Stimulated activated CD8-positive, alpha-beta memory T cell treated with anti-CD3 and anti-CD28 coated beads, Interleukin-12 subunit alpha, Interleukin-12 subunit beta, amount 100 ng/mL, for 4 hours (primary cell): ENCODE results near the gene HAGH.
A peak's percentile ranks its signal among the peaks of the same experiment; 100 is the strongest.
"Not testable (repeated sequence)": the region's sequence is repeated elsewhere in the genome, so short reads cannot be mapped to it uniquely, and the experiment has no call there.

Experiments used
- DNase-seq: peaks from one replicate; pipeline ENCODE4 v3.0.0-alpha.2; 2020; ENCODE audit warnings: low read depth

The HAGH gene

GRCh38 chr16:1826691-1827573, at the start of gene HAGH, which contains the start of gene FAHD1:
HAGH (minus strand) TSS chr16:1826825; CDS start chr16:1826787, 38 bp downstream.
FAHD1 (plus strand) TSS chr16:1827206; CDS start chr16:1827239, 33 bp downstream.
- peak; percentile 85 for DNase-seq

- DNase-seq = not testable (repeated sequence)
Observed at GRCh38 chr16:1876066-1876465, 49.4 kb upstream of the HAGH start.

DNA sequence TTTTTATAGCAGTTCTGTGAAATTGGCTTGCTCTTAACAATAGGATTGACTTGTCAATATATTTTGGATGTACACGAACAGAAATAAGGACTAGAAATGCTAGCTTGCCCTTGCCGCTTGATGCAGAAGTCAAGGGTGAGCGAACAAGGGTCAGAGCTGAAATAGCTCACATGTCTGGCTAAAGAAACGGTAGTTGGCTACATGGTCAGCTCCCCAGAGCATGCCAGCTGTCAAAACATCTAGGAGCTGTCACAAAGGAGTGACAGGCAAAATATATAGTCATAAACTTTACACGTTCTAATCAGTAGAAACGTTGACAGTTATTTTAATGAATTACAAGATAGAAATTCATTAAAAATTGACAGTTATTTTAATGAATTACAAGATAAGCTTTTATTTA, 48.2 kb upstream of the HAGH start:
- no peak for DNase-seq

GRCh38 chr16:1871974-1872635, 45.5 kb upstream of the HAGH start, which contains the start of gene MEIOB:
MEIOB (minus strand) TSS chr16:1872164; CDS start chr16:1868175, 3,989 bp downstream.
- peak; percentile 4 for DNase-seq

GRCh38 chr16:1870365-1871082, 43.9 kb upstream of the HAGH start:
- DNase-seq = no peak

GRCh38 chr16:1865902-1866690, 39.5 kb upstream of the HAGH start:
- DNase-seq = no peak

DNA sequence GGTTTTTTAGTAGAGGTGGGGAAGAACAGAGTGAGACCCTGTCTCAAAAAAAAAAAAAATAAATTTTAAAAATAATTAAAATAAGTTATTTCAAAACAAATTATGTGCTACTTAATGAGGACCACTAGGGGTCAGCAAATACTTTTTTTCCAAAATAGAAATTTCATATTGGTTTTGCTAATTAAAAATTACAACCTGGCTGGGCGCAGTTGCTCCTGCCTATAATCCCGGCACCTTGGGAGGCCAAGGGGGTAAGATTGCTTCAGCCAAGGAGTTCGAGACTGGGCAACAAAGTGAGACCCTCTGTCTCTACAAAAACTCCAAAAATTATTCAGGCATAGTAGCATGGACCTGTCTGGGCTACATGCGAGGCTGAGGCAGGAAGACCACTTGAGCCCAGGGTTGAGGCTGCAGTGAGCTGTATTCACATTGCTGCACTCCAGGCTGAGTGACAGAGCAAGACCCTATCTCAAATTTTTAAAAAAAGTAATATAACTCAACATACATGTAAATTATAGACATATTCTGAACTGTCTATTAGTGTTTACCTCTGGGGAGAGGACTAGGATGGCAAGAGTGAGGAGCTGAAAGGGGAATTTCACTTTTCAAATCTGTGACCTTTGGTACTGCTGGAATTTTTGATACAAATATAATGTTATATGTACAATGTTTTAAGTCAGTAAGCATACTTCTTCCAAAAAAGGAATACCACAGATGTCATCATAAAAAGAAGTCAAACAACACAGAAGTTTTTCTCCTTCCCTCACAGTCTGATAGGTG, 37.2 kb upstream of the HAGH start:
- DNase-seq = no peak

- no peak for DNase-seq
Observed at GRCh38 chr16:1862394-1862793, 35.8 kb upstream of the HAGH start.

- no peak for DNase-seq
Observed at GRCh38 chr16:1861730-1862129, 35.1 kb upstream of the HAGH start.

DNA sequence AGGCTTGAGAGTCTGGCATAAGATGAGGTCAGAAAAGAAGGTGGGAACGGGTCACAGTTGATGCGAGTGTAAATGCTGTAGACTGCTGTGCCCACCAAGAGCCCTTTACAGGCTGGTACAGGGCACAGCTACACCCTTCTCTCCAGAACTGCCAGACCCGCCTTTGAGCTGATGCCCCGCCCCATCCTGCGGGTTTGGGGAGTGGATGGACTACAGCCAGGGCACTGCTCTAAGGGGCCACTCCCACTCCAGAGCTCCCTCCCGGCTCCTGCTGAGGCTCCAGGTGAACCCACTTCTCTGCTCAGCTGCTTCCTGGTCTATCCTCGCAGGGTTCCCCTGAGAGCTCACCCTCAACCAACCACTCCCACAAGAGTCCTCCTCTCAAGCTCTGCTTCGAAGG, 33.0 kb upstream of the HAGH start:
- DNase-seq = no peak

DNA sequence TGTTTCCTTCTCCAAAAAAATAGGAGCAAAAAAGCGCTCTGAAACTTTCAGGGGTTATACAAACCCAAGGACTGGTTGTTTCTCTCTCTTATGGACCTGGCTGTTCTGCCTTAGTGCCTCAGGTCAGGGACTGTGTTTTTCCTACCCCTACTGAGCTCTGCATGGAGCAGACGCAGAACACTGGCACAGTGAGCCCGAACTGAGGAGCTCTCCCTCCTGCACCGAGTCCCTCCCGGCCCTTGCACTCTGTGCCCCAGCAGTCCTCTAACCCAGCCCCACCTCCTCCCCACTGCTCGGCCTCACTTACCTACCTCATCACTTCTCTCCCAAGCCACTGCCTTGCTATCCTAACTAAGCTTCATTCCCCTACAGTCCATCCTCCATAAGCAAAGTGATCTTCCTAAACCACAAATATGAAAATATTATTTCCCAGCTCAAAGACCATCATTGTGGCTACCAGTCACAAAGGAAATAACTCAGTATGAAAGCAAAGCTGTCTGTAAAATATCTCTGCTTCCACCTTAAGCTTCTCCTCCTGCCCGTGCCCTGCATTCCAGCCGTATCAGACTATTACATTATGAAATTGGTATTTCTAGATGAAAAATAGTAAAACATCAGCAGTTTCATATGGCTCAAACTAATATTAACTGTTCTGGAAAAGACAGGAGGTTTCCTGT, 31.7 kb upstream of the HAGH start:
- no peak for DNase-seq

DNA sequence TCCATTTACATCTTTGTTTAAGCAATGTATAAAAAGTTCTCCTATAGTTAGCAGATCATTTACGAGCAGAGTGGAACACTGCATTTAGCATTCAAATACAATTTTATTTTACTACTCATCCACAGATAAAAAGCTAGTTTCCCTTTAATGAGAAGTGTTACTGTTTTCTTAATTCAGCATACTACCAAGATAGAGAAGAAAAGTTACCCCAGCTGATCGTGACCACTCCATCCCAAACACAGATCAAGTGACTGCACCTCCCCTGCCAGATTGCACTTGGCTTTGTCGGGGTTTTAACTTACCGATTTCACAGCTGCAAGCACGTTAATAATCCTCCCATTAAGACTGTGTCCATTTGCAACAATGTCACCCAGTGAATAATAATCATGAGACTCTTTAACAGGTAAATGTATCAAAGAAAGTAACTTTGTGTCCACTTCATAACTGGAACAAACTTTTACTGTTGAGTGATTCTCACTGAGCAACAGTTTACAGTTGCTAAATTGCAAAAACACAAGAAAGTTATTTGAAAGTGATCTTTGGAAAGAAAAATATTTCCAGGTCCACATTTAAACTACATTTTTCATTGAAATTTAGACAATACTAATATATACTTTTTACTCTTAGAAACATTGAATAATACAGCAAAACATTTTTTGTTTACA, 30.9 kb upstream of the HAGH start:
- DNase-seq = no peak

GRCh38 chr16:1851793-1852192, 25.2 kb upstream of the HAGH start:
- DNase-seq = no peak

- no peak for DNase-seq
Observed at GRCh38 chr16:1850981-1851380, 24.4 kb upstream of the HAGH start.

GRCh38 chr16:1846416-1846815, 19.8 kb upstream of the HAGH start:
- DNase-seq = no peak

GRCh38 chr16:1845985-1846384, 19.4 kb upstream of the HAGH start:
- DNase-seq = no peak

DNA sequence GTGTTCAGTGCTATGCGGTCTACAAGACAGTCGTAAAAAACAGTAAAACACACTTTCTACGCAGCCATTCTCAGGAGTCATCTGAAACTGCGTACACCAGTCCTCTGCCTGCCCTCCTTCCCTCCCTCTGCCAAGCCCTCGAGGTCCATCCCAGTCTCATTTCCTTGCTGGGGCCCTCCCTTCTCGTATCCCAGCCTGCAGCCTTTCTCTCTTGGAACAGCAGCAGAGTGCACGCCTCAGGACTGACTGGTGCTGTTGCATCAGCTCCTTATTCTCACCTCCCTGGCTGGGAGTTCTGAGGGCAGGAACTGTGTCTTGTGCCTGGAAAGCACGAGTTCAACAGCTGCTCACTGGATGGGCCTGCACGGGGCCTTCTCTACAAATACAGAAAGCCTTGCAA, 12.9 kb upstream of the HAGH start:
- DNase-seq = no peak

DNA sequence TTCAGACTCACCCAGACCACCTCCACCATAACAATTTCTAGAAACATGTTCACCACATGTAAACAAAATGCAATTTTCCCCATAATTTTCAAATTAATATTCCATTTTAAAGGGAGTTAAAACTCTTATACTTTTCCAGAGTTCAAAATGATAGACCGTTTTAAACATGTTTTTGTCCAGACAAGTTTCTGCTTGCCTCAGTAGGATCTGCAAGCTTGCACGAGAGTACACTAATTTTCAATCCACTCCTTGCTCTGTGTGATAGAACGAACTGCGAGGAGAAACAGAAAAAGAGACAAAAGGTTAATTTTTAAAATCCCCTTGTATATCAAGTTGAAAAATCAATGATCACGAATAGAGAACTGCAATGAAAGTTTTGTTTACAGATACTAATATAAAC, 7.5 kb upstream of the HAGH start:
- DNase-seq = no peak

- DNase-seq = no peak
Observed at GRCh38 chr16:1832838-1833454, 6.3 kb upstream of the HAGH start.
